K562 (cell line): ENCODE data around the gene WDR54.

ENCODE experiments used
- CXXC5 ChIP-seq: fragments of 250-450 bp; sonication (Bioruptor Pico); IDR thresholded peaks from 2 replicates; pipeline ENCODE4 v1.8.0; 2022; ENCODE audit warnings: inconsistent platforms, mild to moderate bottlenecking, moderate library complexity
- EGR1 ChIP-seq: fragments of 450-650 bp; conservative IDR thresholded peaks from 2 replicates; pipeline ENCODE4 v1.6.1; 2017; ENCODE audit warnings: mild to moderate bottlenecking
- EZH2 ChIP-seq: IDR thresholded peaks from 2 replicates; pipeline ENCODE4 v1.6.1; 2012; ENCODE audit warnings: low read depth, mild to moderate bottlenecking, inconsistent platforms, low read length, borderline replicate concordance
- HNRNPK ChIP-seq: fragments of 200-400 bp; formaldehyde crosslinking; IDR thresholded peaks from one replicate; pipeline ENCODE4 v1.6.1; 2018; ENCODE audit warnings: mild to moderate bottlenecking, low read depth, low read length; ENCODE audit not compliant: poor library complexity, severe bottlenecking
- NR2C2 ChIP-seq, 2 experiments: fragments of 200-800 bp in 1 of 2; sonication (Bioruptor generic) in 1 of 2; sonication (generic) in 1 of 2; formaldehyde crosslinking in 1 of 2; IDR thresholded peaks; 2 replicates each; pipeline versions ENCODE4 v1.6.1 to v1.8.0; 2016 to 2022; ENCODE audit warnings: mild to moderate bottlenecking in 1 of 2, missing compliant biosample characterization in 1 of 2, missing genetic modification characterization in 1 of 2, missing genetic modification reagents in 1 of 2
- SP2 ChIP-seq: IDR thresholded peaks from 2 replicates; pipeline ENCODE4 v1.6.1; 2011; ENCODE audit warnings: mild to moderate bottlenecking, low read depth, low read length, moderate library complexity; ENCODE audit not compliant: poor library complexity, severe bottlenecking; ENCODE audit errors: extremely low read depth

DNA sequence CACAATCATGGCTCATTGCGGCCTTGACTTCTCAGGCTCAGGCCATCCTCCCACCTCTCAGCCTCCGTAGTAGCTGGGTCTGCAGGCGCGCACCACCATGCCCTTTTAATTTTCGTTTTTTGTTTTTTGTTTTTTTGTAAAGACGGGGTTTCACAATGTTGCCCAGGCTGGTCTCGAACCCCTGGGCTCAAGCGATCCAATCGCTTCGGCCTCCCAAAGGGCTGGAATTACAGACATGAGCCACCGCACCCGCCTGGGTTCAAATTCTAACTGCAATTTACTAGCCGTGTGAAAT is 29.1 kb upstream of the WDR54 start:
- TF ChIP-seq HNRNPK (no peak), EGR1 (no peak), SP2 (no peak), EZH2 (no peak), NR2C2 (CRISPR knock-in tag; IDR thresholded peaks at IDR 0.05) (no peak), NR2C2 (tag; IDR thresholded peaks at IDR 0.05) (no peak), CXXC5 (CRISPR knock-in tag) (no peak)
